ENCODE measurements around the gene TMEM203.

Gene TMEM203

DNA sequence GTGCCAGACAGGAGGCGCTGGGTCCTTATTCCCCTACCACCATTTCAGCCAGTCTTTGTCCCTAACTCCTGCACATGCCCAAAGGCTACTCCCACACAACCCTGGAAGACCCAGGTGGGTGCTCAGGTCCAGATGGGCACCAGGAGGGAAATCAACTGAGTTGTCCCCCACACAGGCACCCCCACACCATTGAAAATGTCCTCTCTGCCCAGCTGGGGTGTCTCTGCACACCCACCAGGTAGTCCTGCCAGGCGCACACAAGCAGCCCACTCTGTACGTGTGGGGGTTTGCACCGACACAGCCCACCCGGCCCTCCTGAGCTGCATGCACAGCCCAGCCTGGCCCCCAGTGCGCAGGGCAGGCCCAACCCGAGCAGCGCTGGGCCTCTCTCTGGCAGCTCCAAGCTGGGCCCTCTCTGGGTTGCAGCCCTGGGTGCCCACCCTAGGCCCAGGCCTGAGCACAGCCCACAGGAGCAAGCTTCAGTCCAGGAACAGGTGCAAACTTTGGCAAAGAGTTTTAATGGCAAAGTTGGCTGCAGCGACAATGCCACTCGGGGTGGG lies 14.4 kb upstream of the TMEM203 start:
- no peak for DNase-seq (ENCODE audit: low read depth)
- H3K4me3 ChIP-seq (ENCODE audit: low read depth, low read length), result no peak overlapping the region
- TF ChIP-seq POLR2A (IDR thresholded peaks at IDR 0.05; ENCODE audit: extremely low read depth, insufficient read length), result no peak
- TF ChIP-seq, protein P1, sequence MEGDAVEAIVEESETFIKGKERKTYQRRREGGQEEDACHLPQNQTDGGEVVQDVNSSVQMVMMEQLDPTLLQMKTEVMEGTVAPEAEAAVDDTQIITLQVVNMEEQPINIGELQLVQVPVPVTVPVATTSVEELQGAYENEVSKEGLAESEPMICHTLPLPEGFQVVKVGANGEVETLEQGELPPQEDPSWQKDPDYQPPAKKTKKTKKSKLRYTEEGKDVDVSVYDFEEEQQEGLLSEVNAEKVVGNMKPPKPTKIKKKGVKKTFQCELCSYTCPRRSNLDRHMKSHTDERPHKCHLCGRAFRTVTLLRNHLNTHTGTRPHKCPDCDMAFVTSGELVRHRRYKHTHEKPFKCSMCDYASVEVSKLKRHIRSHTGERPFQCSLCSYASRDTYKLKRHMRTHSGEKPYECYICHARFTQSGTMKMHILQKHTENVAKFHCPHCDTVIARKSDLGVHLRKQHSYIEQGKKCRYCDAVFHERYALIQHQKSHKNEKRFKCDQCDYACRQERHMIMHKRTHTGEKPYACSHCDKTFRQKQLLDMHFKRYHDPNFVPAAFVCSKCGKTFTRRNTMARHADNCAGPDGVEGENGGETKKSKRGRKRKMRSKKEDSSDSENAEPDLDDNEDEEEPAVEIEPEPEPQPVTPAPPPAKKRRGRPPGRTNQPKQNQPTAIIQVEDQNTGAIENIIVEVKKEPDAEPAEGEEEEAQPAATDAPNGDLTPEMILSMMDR (IDR thresholded peaks at IDR 0.05; ENCODE audit: low read depth, low read length), result no peak
- TF ChIP-seq, protein P2, sequence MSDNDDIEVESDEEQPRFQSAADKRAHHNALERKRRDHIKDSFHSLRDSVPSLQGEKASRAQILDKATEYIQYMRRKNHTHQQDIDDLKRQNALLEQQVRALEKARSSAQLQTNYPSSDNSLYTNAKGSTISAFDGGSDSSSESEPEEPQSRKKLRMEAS (IDR thresholded peaks at IDR 0.05; ENCODE audit: low read depth, low read length), result no peak
- no peak for TF ChIP-seq MYC (IDR thresholded peaks at IDR 0.05; ENCODE audit: low read depth, low read length)

DNA sequence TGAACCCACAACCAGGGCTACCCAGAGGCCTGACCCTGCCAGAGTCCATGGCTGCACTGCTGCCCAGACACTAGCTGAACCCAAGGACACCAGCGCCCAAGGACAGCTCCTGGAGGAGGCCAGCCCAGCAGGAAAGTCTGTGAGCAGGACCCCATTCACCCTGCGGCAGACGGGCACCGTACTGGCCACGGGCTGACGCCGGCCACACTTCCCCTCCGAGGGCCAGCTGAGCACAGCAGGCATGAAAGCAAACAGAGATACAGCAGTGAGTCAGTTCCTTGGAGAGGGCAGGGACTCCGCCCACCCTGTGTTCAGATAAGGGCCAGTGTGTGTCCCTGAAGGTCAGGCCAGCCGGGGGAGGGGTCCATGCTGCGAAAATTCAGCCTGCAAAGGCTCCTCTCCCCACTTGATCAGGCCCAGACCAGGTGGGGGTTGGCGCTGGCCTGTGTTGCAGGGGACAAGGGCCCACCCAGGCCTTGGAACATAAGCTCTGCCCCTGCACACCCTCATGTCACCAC lies 13.4 kb upstream of the TMEM203 start:
- DNase-seq (ENCODE audit: low read depth), result peak; percentile 56
- H3K4me3 ChIP-seq (ENCODE audit: low read depth, low read length), result no peak overlapping the region
- TF ChIP-seq, protein P1 (IDR thresholded peaks at IDR 0.05; ENCODE audit: low read depth, low read length), result no peak
- TF ChIP-seq, protein P2 (IDR thresholded peaks at IDR 0.05; ENCODE audit: low read depth, low read length), result no peak
- TF ChIP-seq MYC (IDR thresholded peaks at IDR 0.05; ENCODE audit: low read depth, low read length), result no peak
- no peak for TF ChIP-seq POLR2A (IDR thresholded peaks at IDR 0.05; ENCODE audit: extremely low read depth, insufficient read length)

DNA sequence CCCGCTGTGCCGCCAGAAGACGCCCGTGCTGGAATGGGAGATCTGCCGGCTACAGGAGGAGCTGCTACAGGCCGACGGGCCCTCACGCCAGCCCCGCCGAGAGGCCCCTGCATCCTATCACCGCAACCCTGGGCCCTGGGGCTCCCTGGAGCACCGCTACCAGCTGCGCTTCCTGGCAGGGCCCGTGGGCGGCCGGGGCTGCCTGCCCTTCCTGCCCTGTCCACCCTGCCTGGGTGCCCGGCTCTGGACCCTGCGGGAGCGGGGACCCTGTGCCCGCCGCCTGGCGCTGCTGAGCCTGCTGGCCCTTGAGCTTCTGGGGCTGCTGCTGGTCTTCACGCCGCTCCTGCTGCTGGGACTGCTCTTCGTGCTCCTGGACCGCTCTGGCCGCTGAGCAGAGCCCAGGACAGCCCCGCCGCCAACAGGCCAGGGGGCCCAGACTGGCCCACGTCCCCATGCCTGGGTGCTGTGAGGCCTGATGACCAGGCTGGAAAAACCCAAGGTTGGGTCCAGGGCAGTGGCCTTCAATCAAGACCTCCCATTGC lies 12.8 kb upstream of the TMEM203 start:
- TF ChIP-seq, protein P1 (IDR thresholded peaks at IDR 0.05; ENCODE audit: low read depth, low read length), result no peak
- TF ChIP-seq POLR2A (IDR thresholded peaks at IDR 0.05; ENCODE audit: extremely low read depth, insufficient read length) (no peak), MYC (IDR thresholded peaks at IDR 0.05; ENCODE audit: low read depth, low read length) (no peak)
- TF ChIP-seq, protein P2 (IDR thresholded peaks at IDR 0.05; ENCODE audit: low read depth, low read length), result no peak
- no peak for DNase-seq (ENCODE audit: low read depth)
- no peak overlapping the region for H3K4me3 ChIP-seq (ENCODE audit: low read depth, low read length)

DNA sequence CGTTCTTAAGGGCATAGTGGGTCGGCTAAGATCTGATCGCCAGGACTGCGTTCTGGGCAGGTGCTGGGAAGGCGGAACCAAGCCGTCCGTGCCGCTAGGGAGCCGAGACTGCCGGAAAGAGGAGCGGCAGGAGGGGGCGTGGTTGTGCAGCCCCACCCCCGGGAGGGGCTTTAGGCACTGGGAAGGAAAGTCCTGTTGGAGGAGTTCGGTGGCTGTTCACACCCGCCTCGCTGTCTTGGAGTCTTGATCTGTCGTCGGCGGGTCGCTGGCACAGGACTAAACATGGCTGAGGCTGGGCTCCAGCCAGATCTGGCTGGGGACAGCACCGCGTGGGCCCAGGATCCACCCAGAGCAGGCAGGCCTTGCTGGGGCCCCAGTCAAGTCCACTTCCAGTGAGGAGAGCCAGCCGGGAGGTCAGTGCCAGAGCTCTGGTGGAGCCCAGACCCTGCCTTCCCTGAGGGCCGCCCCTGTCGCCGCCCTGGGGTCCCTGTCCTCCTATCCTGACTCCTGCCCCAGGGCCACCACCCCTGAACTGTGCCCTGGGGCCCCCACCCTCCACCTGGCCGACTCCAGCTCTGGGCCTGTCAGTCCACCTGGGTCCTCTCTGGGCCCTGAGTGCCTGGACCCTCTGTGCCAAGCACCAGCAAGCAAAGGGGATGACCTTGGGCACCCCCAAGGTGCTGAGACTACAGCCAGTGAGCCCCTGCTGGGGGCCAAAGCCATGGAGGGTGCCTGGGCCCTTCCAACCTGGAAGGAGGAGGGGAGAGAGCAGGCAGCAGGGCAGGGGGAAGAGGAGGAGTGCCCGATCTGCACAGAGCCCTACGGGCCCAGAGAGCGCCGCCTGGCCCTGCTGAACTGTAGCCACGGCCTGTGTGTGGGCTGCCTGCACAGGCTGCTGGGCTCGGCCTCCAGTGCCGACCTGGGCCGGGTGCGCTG lies 12.1 kb upstream of the TMEM203 start:
- no peak for TF ChIP-seq MYC (IDR thresholded peaks at IDR 0.05; ENCODE audit: low read depth, low read length)
- TF ChIP-seq, protein P1 (IDR thresholded peaks at IDR 0.05; ENCODE audit: low read depth, low read length), result no peak
- no peak for TF ChIP-seq POLR2A (IDR thresholded peaks at IDR 0.05; ENCODE audit: extremely low read depth, insufficient read length)
- TF ChIP-seq, protein P2 (IDR thresholded peaks at IDR 0.05; ENCODE audit: low read depth, low read length), result no peak
- no peak overlapping the region for H3K4me3 ChIP-seq (ENCODE audit: low read depth, low read length)
- DNase-seq (ENCODE audit: low read depth), result no peak

DNA sequence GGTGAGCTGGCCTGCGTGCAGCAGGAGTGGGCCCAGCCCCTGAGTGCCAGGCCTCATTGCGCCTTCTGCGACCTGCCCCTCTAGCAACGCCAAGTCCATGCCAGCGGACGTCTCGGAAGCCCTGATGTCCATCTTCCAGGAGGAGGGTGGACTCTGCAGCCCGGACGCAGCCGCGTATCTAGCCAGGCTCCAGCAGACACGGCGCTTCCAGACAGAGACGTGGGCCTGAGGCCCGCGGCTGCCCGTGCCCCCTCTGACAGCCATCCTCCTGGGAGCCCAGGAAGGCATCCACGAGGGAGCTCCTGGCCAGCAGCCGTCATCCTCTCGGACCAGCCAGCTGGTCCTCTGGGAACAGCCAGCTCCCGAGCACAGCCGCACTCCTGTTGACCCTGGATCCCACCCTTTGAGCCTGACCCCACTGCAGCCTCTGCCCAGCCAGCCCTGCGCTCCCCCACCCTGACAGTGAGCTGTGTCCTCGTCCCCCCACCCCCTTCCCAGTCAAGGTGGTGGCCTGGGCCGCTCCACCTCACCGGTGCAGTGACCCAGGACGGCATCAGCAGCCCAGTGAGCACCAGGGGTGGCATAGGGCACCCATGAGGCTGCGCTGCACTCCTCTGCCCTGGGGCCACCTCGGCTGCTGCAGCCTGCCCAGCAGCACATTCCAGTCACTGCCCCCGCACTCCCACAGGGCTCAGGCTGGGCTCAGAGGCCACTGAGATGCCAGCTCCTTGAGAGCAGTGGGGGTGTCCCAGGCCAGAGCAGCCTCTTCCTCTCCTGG lies 10.9 kb upstream of the TMEM203 start:
- TF ChIP-seq POLR2A (IDR thresholded peaks at IDR 0.05; ENCODE audit: extremely low read depth, insufficient read length), result no peak
- TF ChIP-seq, protein P2 (IDR thresholded peaks at IDR 0.05; ENCODE audit: low read depth, low read length), result no peak
- TF ChIP-seq MYC (IDR thresholded peaks at IDR 0.05; ENCODE audit: low read depth, low read length), result no peak
- TF ChIP-seq, protein P1 (IDR thresholded peaks at IDR 0.05; ENCODE audit: low read depth, low read length), result no peak
- DNase-seq (ENCODE audit: low read depth), result no peak
- H3K4me3 ChIP-seq (ENCODE audit: low read depth, low read length), result no peak overlapping the region
